Testis (tissue), 2 donors: ENCODE results near the gene MPDZ.

Experiments used
- POLR2A ChIP-seq: fragments of 450-650 bp; IDR thresholded peaks from one replicate; pipeline ENCODE4 v1.6.1; 2017; ENCODE audit warnings: antibody characterized with exemption, mild to moderate bottlenecking, moderate library complexity
- TF ChIP-seq, protein P1 (sequence below), 3 experiments: fragments of 450-650 bp in 2 of 3; fragments of 200-600 bp in 1 of 3; sonication (generic) in 1 of 3; IDR thresholded peaks; one replicate each; pipeline ENCODE4 v1.5.1; 2016 to 2019; ENCODE audit warnings: antibody characterized with exemption in 3 of 3, mild to moderate bottlenecking in 2 of 3, moderate library complexity in 1 of 3

- TF ChIP-seq, protein P1, sequence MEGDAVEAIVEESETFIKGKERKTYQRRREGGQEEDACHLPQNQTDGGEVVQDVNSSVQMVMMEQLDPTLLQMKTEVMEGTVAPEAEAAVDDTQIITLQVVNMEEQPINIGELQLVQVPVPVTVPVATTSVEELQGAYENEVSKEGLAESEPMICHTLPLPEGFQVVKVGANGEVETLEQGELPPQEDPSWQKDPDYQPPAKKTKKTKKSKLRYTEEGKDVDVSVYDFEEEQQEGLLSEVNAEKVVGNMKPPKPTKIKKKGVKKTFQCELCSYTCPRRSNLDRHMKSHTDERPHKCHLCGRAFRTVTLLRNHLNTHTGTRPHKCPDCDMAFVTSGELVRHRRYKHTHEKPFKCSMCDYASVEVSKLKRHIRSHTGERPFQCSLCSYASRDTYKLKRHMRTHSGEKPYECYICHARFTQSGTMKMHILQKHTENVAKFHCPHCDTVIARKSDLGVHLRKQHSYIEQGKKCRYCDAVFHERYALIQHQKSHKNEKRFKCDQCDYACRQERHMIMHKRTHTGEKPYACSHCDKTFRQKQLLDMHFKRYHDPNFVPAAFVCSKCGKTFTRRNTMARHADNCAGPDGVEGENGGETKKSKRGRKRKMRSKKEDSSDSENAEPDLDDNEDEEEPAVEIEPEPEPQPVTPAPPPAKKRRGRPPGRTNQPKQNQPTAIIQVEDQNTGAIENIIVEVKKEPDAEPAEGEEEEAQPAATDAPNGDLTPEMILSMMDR (IDR thresholded peaks at IDR 0.05): no peak
- TF ChIP-seq POLR2A: no peak
Observed at GRCh38 chr9:13278368-13279246, 885 bp downstream of the MPDZ start.
